GM12878 (cell line): ENCODE results near the gene CCDC12. TPM values are rescaled to one million over a fixed set of nuclear protein-coding genes. Genes with fewer than 3 reads are reported as not detected.

ENCODE experiments used
- ATAC-seq: fragments of 200-7000 bp; cut with Tn5 transposase; 3 replicates; pipeline ENCODE4 v1.9.1; 2020; ENCODE audit warnings: mild to moderate bottlenecking, moderate library complexity
- BruUV-seq: library from RNA; stranded (reverse); fragments of 400-500 nt; replicated peaks from 2 replicates; lab custom pipeline; 2021; lab: Mats Ljungman, UMichigan
- CTCF ChIA-PET: fragments of 300-600 bp; sonication (Branson Sonifier 250); formaldehyde crosslinking; extraction: SDS; loops from one replicate; lab custom pipeline; 2021; ENCODE audit warnings: inconsistent platforms; lab: Yijun Ruan, JAX
- POLR2A ChIA-PET: fragments of 350-600 bp; formaldehyde crosslinking; extraction: SDS; loops from one replicate; lab custom pipeline; 2021; ENCODE audit warnings: inconsistent platforms; lab: Charles Lee
- RAD21 ChIA-PET: fragments of 300-600 bp; sonication (Branson Sonifier 250); formaldehyde crosslinking; loops from one replicate; lab custom pipeline; 2023; ENCODE audit warnings: antibody characterized with exemption; ENCODE audit not compliant: unreplicated experiment; lab: Charles Lee
- SMC1A ChIA-PET: fragments of 300-600 bp; sonication (Branson Sonifier 250); formaldehyde crosslinking; loops from one replicate; lab custom pipeline; 2023; ENCODE audit not compliant: unreplicated experiment, uncharacterized antibody; lab: Charles Lee
- DNase-seq: peaks from one replicate; pipeline ENCODE4 v3.0.0-alpha.2; 2011; ENCODE audit warnings: low read depth, low spot score
- FAIRE-seq: peaks from 3 replicates; lab custom pipeline; 2011; peaks lifted over from hg19 to GRCh38; lab: Jason Lieb, UNC
- H2AFZ ChIP-seq: 2 replicates; pipeline ENCODE4 v1.6.0; 2011; ENCODE audit warnings: low read depth, low read length, control low read depth; ENCODE audit not compliant: control insufficient read depth
- H3K27ac ChIP-seq: 2 replicates; pipeline ENCODE4 v1.5.1; 2011; ENCODE audit warnings: control low read depth; ENCODE audit not compliant: control insufficient read depth, insufficient read depth
- H3K27me3 ChIP-seq, 2 experiments: replicated peaks in 1 of 2; 2 replicates each; pipeline versions ENCODE4 v1.6.0 to v1.6.1; 2011; ENCODE audit warnings: low read length in 1 of 2; ENCODE audit not compliant: control insufficient read depth in 2 of 2, insufficient read depth in 2 of 2
- H3K36me3 ChIP-seq, 2 experiments: 2 replicates each; pipeline ENCODE4 v1.5.1; 2011; ENCODE audit warnings: low read length in 1 of 2; ENCODE audit not compliant: control insufficient read depth in 2 of 2, insufficient read depth in 2 of 2
- H3K4me1 ChIP-seq: 2 replicates; pipeline ENCODE4 v1.6.1; 2011; ENCODE audit warnings: mild to moderate bottlenecking, low read length, moderate library complexity, mixed read lengths; ENCODE audit not compliant: control insufficient read depth, insufficient read depth
- H3K4me2 ChIP-seq: 2 replicates; pipeline ENCODE4 v1.6.0; 2011; ENCODE audit warnings: control low read depth; ENCODE audit not compliant: control insufficient read depth, insufficient read depth
- H3K4me3 ChIP-seq: fragments of 200-600 bp; sonication (generic); 2 replicates; pipeline ENCODE4 v1.5.1; 2016
- H3K79me2 ChIP-seq: 2 replicates; pipeline ENCODE4 v1.6.0; 2011; ENCODE audit warnings: low read length; ENCODE audit not compliant: control insufficient read depth, insufficient read depth
- H3K9ac ChIP-seq: 2 replicates; pipeline ENCODE4 v1.8.0; 2011; ENCODE audit warnings: low read length, control low read depth, mixed read lengths; ENCODE audit not compliant: control insufficient read depth, insufficient read depth
- H3K9me3 ChIP-seq: replicated peaks from 3 replicates; pipeline ENCODE4 v1.5.1; 2011; ENCODE audit warnings: mild to moderate bottlenecking, low read length; ENCODE audit not compliant: control insufficient read depth, insufficient read depth
- H4K20me1 ChIP-seq: 2 replicates; pipeline ENCODE4 v1.6.0; 2011; ENCODE audit not compliant: control insufficient read depth, insufficient read depth
- DPF2 ChIP-seq: fragments of 450-650 bp; IDR thresholded peaks from 2 replicates; pipeline ENCODE4 v1.6.1; 2017; ENCODE audit warnings: mild to moderate bottlenecking
- GATAD2B ChIP-seq: fragments of 450-650 bp; conservative IDR thresholded peaks from 2 replicates; pipeline ENCODE4 v1.6.1; 2017; ENCODE audit warnings: low read depth, mild to moderate bottlenecking, moderate library complexity
- IKZF1 ChIP-seq: fragments of 450-650 bp; conservative IDR thresholded peaks from 2 replicates; pipeline ENCODE4 v1.6.1; 2017; ENCODE audit warnings: antibody characterized with exemption, mild to moderate bottlenecking
- IKZF2 ChIP-seq, 2 experiments: fragments of 450-650 bp; IDR thresholded peaks; 2 replicates each; pipeline ENCODE4 v1.6.1; 2017; ENCODE audit warnings: mild to moderate bottlenecking in 2 of 2, moderate library complexity in 2 of 2
- MEF2B ChIP-seq: fragments of 450-650 bp; IDR thresholded peaks from 2 replicates; pipeline ENCODE4 v1.6.1; 2018; ENCODE audit warnings: mild to moderate bottlenecking, moderate library complexity; ENCODE audit not compliant: partially characterized antibody, poor library complexity, severe bottlenecking
- MTA2 ChIP-seq: fragments of 450-650 bp; IDR thresholded peaks from 2 replicates; pipeline ENCODE4 v1.6.1; 2016; ENCODE audit warnings: low read depth, mild to moderate bottlenecking, moderate library complexity
- POLR2AphosphoS5 ChIP-seq: IDR thresholded peaks from 2 replicates; pipeline ENCODE4 v1.6.1; 2011; ENCODE audit warnings: mild to moderate bottlenecking, low read length, inconsistent platforms
- RELB ChIP-seq: fragments of 450-650 bp; IDR thresholded peaks from 2 replicates; pipeline ENCODE4 v1.6.1; 2017; ENCODE audit warnings: low read depth, mild to moderate bottlenecking, moderate library complexity
- SPI1 ChIP-seq: IDR thresholded peaks from 2 replicates; pipeline ENCODE4 v1.6.1; 2011; ENCODE audit warnings: low read depth, mild to moderate bottlenecking, low read length, moderate library complexity, borderline replicate concordance; ENCODE audit not compliant: insufficient read depth
- ZNF217 ChIP-seq: fragments of 450-650 bp; IDR thresholded peaks from 2 replicates; pipeline ENCODE4 v1.6.1; 2017; ENCODE audit warnings: antibody characterized with exemption, mild to moderate bottlenecking
- WGBS: methylation state at CpG from one replicate; pipeline ENCODE4 v1.1.6; 2016; ENCODE audit warnings: low lambda C conversion rate; ENCODE audit not compliant: insufficient replicate concordance, insufficient coverage; ENCODE audit errors: missing lambda C conversion rate; 5-methylcytosine and 5-hydroxymethylcytosine counted together
- in situ Hi-C: fragments of 300-500 bp; cut with MboI; formaldehyde crosslinking; loops from 9 replicates; pipeline ENCODE4 v1.14.3; 2018; ENCODE audit warnings: mixed read lengths
- intact Hi-C: fragments of 100-400 bp; cut with micrococcal nuclease; formaldehyde crosslinking; loops from one replicate; pipeline ENCODE4 v1.14.2; 2022; ENCODE audit not compliant: unreplicated experiment
- polyA plus RNA-seq, 11 experiments: library from polyadenylated mRNA; depleted of rRNA in 4 of 11; unstranded in 6 of 11; stranded (reverse) in 5 of 11; fragments of >200 nt; fragmentation: Nextera tagmentation in 4 of 11; fragmentation: Illumina TruSeq in 1 of 11; extraction: Ambion mirVana in 4 of 11; extraction: Trizol in 1 of 11; gene quantifications; 1 replicate in 1 of 11; 2 replicates in 10 of 11; pipeline versions ENCODE4 v1.2.1 to v1.2.3, GENCODE V29; 2011 to 2016; ENCODE audit warnings: inconsistent platforms in 2 of 11, missing spikeins in 2 of 11, low read depth in 1 of 11
- total RNA-seq, 4 experiments: library from RNA; depleted of rRNA in 3 of 4; stranded (reverse); fragments of >200 nt in 3 of 4; fragmentation: Illumina TruSeq in 1 of 4; extraction: Trizol in 1 of 4; gene quantifications; 2 replicates each; pipeline versions ENCODE4 v1.2.1 to v1.2.3, GENCODE V29; 2013 to 2021
- TF ChIP-seq, protein P1 (sequence below): fragments of 450-650 bp; IDR thresholded peaks from 2 replicates; pipeline ENCODE4 v1.6.1; 2016; ENCODE audit warnings: mild to moderate bottlenecking, moderate library complexity, borderline replicate concordance
- TF ChIP-seq, protein P2 (sequence below): fragments of 450-650 bp; IDR thresholded peaks from 2 replicates; pipeline ENCODE4 v1.6.1; 2017; ENCODE audit warnings: mild to moderate bottlenecking, moderate library complexity

CCDC12 gene
- total and polyA plus RNA-seq, 10 of the 15 experiments (the other 5 are each of a cell fraction or from before 2014, with no cell fraction given): 9.2 to 91.4 (median 61.3) TPM

- Histone ChIP-seq H3K79me2 (peaks cover 77% of the 10 kb centered on the region), H3K36me3 (peaks cover 5 to 6% of the 10 kb centered on the region in 2 experiments; a peak in 3 of 4 replicates), H3K4me2 (peak overlapping the region; percentile 96), H3K27me3 (no peaks in the 10 kb centered on the region), H3K27ac (peak overlapping the region; percentile 63), H2AFZ (no peak overlapping the region), H3K4me1 (peaks cover 33% of the 10 kb centered on the region), H4K20me1 (peaks cover 12% of the 10 kb centered on the region), H3K9me3 (no peaks in the 10 kb centered on the region), H3K4me3 (peak overlapping the region; percentile 95), H3K9ac (peak overlapping the region; percentile 95)
- WGBS: 2% methylated on average over 9 of the region's 9 CpGs
- CTCF ChIA-PET: interaction anchor here (0.8 to 1.7 kb wide), 8 partner anchors 9 to 48 kb away, joined by 3 to 8 read pairs (median 4); no protein-coding TSS in a partner anchor
- in situ Hi-C loops: no loop called here
- FAIRE-seq (no peak), ATAC-seq (peak; percentile 28), DNase-seq (no peak)
- TSS peak; percentile 57 for BruUV-seq
- SMC1A ChIA-PET: interaction anchor here (0.6 to 9.6 kb wide), 9 partner anchors 9 to 62 kb away, joined by 3 to 126 read pairs (median 6); no protein-coding TSS in a partner anchor
- intact Hi-C loops: no loop called here
- RAD21 ChIA-PET: interaction anchor here (0.7 to 2.7 kb wide), 11 partner anchors 9 to 374 kb away, joined by 3 to 24 read pairs (median 5); no protein-coding TSS in a partner anchor
- POLR2A ChIA-PET: interaction anchor here (0.6 to 4.2 kb wide), 12 partner anchors 9 to 189 kb away, joined by 3 to 25 read pairs (median 5); partner anchors contain the start of gene SETD2
- TF ChIP-seq, protein P1, sequence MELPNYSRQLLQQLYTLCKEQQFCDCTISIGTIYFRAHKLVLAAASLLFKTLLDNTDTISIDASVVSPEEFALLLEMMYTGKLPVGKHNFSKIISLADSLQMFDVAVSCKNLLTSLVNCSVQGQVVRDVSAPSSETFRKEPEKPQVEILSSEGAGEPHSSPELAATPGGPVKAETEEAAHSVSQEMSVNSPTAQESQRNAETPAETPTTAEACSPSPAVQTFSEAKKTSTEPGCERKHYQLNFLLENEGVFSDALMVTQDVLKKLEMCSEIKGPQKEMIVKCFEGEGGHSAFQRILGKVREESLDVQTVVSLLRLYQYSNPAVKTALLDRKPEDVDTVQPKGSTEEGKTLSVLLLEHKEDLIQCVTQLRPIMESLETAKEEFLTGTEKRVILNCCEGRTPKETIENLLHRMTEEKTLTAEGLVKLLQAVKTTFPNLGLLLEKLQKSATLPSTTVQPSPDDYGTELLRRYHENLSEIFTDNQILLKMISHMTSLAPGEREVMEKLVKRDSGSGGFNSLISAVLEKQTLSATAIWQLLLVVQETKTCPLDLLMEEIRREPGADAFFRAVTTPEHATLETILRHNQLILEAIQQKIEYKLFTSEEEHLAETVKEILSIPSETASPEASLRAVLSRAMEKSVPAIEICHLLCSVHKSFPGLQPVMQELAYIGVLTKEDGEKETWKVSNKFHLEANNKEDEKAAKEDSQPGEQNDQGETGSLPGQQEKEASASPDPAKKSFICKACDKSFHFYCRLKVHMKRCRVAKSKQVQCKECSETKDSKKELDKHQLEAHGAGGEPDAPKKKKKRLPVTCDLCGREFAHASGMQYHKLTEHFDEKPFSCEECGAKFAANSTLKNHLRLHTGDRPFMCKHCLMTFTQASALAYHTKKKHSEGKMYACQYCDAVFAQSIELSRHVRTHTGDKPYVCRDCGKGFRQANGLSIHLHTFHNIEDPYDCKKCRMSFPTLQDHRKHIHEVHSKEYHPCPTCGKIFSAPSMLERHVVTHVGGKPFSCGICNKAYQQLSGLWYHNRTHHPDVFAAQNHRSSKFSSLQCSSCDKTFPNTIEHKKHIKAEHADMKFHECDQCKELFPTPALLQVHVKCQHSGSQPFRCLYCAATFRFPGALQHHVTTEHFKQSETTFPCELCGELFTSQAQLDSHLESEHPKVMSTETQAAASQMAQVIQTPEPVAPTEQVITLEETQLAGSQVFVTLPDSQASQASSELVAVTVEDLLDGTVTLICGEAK: no peak
- peak; percentile 78 for TF ChIP-seq SPI1
- peak; percentile 81 to 85; a peak in 3 of 4 replicates for TF ChIP-seq IKZF2 (IDR thresholded peaks at IDR 0.05)
- peak; percentile 60; the same call in 1 of the 2 replicates for TF ChIP-seq MTA2
- TF ChIP-seq, protein P2, sequence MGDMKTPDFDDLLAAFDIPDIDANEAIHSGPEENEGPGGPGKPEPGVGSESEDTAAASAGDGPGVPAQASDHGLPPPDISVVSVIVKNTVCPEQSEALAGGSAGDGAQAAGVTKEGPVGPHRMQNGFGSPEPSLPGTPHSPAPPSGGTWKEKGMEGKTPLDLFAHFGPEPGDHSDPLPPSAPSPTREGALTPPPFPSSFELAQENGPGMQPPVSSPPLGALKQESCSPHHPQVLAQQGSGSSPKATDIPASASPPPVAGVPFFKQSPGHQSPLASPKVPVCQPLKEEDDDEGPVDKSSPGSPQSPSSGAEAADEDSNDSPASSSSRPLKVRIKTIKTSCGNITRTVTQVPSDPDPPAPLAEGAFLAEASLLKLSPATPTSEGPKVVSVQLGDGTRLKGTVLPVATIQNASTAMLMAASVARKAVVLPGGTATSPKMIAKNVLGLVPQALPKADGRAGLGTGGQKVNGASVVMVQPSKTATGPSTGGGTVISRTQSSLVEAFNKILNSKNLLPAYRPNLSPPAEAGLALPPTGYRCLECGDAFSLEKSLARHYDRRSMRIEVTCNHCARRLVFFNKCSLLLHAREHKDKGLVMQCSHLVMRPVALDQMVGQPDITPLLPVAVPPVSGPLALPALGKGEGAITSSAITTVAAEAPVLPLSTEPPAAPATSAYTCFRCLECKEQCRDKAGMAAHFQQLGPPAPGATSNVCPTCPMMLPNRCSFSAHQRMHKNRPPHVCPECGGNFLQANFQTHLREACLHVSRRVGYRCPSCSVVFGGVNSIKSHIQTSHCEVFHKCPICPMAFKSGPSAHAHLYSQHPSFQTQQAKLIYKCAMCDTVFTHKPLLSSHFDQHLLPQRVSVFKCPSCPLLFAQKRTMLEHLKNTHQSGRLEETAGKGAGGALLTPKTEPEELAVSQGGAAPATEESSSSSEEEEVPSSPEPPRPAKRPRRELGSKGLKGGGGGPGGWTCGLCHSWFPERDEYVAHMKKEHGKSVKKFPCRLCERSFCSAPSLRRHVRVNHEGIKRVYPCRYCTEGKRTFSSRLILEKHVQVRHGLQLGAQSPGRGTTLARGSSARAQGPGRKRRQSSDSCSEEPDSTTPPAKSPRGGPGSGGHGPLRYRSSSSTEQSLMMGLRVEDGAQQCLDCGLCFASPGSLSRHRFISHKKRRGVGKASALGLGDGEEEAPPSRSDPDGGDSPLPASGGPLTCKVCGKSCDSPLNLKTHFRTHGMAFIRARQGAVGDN: no peak
- TF ChIP-seq POLR2AphosphoS5: peak; percentile 62; the same call in 1 of the 2 replicates
- TF ChIP-seq RELB: peak; percentile 60; the same call in 1 of the 2 replicates
- peak; percentile 78; the same call in 1 of the 2 replicates for TF ChIP-seq GATAD2B
- TF ChIP-seq DPF2: peak; percentile 82
- TF ChIP-seq MEF2B: peak; percentile 27
- peak; percentile 88 for TF ChIP-seq IKZF1
- TF ChIP-seq ZNF217: no peak
Observed at GRCh38 chr3:46974421-46975171, 1.9 kb downstream of the CCDC12 start.
